Omental fat pad (tissue), 4 donors: ENCODE measurements around the gene GALNT4. TPM values are rescaled to one million over a fixed set of nuclear protein-coding genes. Genes with fewer than 3 reads are reported as not detected.

Experiments used
- ATAC-seq: fragments of 150-250 bp; one replicate; pipeline ENCODE4 v1.9.1; 2016; ENCODE audit warnings: mild to moderate bottlenecking, moderate library complexity; ENCODE audit not compliant: low FRiP score
- DNase-seq: peaks from one replicate; pipeline ENCODE4 v3.0.0-alpha.2; 2019; ENCODE audit warnings: low spot score
- CTCF ChIP-seq, 3 donors: fragments of 450-650 bp; IDR thresholded peaks; one replicate each; pipeline ENCODE4 v1.5.1; 2016 to 2017; ENCODE audit warnings: antibody characterized with exemption in 3 of 3, mild to moderate bottlenecking in 3 of 3, moderate library complexity in 2 of 3
- total RNA-seq, 4 donors: library from RNA; depleted of rRNA; stranded (reverse); fragments of >200 nt; gene quantifications; one replicate each; pipeline ENCODE4 v1.1.0, GENCODE V29; 2016

Gene GALNT4
- total RNA-seq, 4 donors from 2014 or later: 7.5 to 16.6 (median 9.8) TPM

GRCh38 chr12:89544681-89545184, 20.1 kb upstream of the GALNT4 start:
- no peak for DNase-seq
- TF ChIP-seq CTCF (IDR thresholded peaks at IDR 0.05): no peak
- no peak for ATAC-seq

GRCh38 chr12:89544022-89544421, 19.4 kb upstream of the GALNT4 start:
- ATAC-seq (no peak), DNase-seq (no peak)

GRCh38 chr12:89542912-89543592, 18.5 kb upstream of the GALNT4 start:
- peak in 2 of 3 donors; percentile 31 to 49 for TF ChIP-seq CTCF (IDR thresholded peaks at IDR 0.05)
- peak; percentile 75 for ATAC-seq
- DNase-seq: no peak

More at GRCh38 chr12:89544022-89544421, 19.4 kb upstream of the GALNT4 start:
- TF ChIP-seq CTCF (IDR thresholded peaks at IDR 0.05): no peak

GRCh38 chr12:89542236-89542635, 17.6 kb upstream of the GALNT4 start:
- no peak for TF ChIP-seq CTCF (IDR thresholded peaks at IDR 0.05)
- DNase-seq (no peak), ATAC-seq (no peak)

- no peak for TF ChIP-seq CTCF (IDR thresholded peaks at IDR 0.05)
- no peak for ATAC-seq
- no peak for DNase-seq
Observed at GRCh38 chr12:89540586-89540985, 16.0 kb upstream of the GALNT4 start.

- TF ChIP-seq CTCF (IDR thresholded peaks at IDR 0.05): no peak
- DNase-seq: no peak
- no peak for ATAC-seq
Observed at GRCh38 chr12:89539426-89540223, 15.0 kb upstream of the GALNT4 start.
